GM10266 (cell line): Measurements from ENCODE around the gene ZFYVE28.
A peak's percentile ranks its signal among the peaks of the same experiment; 100 is the strongest.
"Not testable (repeated sequence)": the region's sequence is repeated elsewhere in the genome, so short reads cannot be mapped to it uniquely, and the experiment has no call there.

ENCODE experiments used
- DNase-seq: peaks from one replicate; pipeline ENCODE4 v3.0.0; 2012; ENCODE audit errors: extremely low spot score
- TF ChIP-seq, protein P1 (sequence below): IDR thresholded peaks from 2 replicates; pipeline ENCODE4 v1.5.1; 2012; ENCODE audit warnings: mild to moderate bottlenecking, low read depth; ENCODE audit not compliant: control insufficient read depth, insufficient read depth; ENCODE audit errors: missing control alignments

ZFYVE28 gene

DNA sequence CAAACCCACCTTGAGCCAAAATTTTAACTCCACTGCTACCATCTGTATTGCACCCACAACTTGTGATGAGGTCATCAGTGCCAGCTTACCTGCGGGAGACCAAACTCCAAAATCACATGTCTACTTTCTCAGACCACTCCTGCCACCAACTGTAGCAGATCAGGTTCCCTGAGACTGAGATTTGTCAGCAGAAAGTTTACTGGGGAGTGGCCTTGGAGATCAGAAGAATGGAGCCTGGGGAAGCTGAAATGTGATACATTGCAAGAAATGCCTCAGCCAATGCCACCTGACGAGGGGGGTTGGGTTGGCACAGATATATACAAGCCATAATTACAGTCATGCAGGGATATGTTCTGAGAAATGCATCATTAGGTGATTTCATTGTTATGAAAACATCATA is 195.6 kb downstream of the ZFYVE28 start:
- no peak for DNase-seq
- TF ChIP-seq, protein P1, sequence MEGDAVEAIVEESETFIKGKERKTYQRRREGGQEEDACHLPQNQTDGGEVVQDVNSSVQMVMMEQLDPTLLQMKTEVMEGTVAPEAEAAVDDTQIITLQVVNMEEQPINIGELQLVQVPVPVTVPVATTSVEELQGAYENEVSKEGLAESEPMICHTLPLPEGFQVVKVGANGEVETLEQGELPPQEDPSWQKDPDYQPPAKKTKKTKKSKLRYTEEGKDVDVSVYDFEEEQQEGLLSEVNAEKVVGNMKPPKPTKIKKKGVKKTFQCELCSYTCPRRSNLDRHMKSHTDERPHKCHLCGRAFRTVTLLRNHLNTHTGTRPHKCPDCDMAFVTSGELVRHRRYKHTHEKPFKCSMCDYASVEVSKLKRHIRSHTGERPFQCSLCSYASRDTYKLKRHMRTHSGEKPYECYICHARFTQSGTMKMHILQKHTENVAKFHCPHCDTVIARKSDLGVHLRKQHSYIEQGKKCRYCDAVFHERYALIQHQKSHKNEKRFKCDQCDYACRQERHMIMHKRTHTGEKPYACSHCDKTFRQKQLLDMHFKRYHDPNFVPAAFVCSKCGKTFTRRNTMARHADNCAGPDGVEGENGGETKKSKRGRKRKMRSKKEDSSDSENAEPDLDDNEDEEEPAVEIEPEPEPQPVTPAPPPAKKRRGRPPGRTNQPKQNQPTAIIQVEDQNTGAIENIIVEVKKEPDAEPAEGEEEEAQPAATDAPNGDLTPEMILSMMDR: no peak

DNA sequence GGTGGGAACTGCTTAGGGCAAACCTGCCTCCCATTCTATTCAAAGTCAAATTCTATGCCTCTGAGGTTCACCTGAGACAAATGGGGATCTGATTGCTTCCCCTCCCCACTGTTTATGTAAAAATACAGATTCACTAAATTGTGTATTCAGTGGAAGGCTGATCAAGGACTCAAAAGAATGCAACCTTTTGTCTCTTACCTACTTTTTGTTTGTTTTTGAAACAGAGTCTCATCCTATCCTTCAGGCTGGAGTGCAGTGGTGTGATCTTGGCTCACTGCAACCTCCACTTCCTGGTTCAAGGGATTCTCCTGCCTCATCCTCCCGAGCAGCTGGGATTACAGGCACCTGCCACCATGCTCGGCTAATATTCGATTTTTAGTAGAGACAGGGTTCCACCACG is 197.1 kb downstream of the ZFYVE28 start:
- DNase-seq: not testable (repeated sequence)

DNA sequence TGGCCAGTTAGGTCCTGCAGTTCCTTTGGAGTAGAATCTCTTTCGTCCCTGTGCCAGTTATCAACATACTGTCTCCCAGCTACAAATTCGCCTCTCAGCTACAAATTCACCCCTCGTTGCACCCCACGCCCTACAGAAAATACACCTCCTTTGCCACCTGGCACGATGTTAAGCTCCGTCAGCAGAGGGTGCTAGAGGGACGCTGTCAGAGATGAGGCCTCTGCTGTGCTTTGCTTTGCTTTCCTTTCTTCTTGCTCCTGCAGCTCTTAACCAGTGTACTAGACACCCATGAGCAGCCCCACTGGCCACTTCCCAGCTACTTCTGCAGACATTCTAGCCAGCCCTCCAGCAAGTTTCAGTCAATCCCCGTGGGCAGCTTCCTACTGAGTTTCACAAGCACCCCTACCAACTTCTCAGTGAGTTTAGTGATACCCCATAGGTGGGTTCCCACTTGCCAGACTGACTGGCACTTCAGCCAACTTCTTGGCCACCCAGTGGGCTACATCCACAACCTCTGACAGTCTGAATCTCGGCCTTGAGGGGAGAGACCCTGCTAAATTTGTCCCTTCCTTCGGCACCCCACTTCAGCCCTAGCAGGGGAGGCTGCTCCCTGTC is 198.3 kb downstream of the ZFYVE28 start:
- peak; percentile 65 for DNase-seq
- TF ChIP-seq, protein P1: peak; percentile 90
